Large intestine (tissue), 3 donors: ENCODE measurements around the gene CMTM5. TPM values are rescaled to one million over a fixed set of nuclear protein-coding genes. Genes with fewer than 3 reads are reported as not detected.
"Not testable (repeated sequence)": the region's sequence is repeated elsewhere in the genome, so short reads cannot be mapped to it uniquely, and the experiment has no call there.

Source experiments
- DNase-seq, 2 donors: peaks; one replicate each; pipeline versions ENCODE4 v3.0.0 to v3.0.0-alpha.2; 2013
- H3K27ac ChIP-seq: one replicate; pipeline ENCODE4 v1.5.1; 2013; ENCODE audit warnings: low read length
- H3K27me3 ChIP-seq: 2 replicates; pipeline ENCODE4 v1.6.1; 2013; ENCODE audit warnings: low read length; ENCODE audit not compliant: control insufficient read depth, insufficient read depth
- H3K36me3 ChIP-seq: 2 replicates; pipeline ENCODE4 v1.6.1; 2013; ENCODE audit warnings: low read length; ENCODE audit not compliant: control insufficient read depth, insufficient read depth
- H3K4me1 ChIP-seq: one replicate; pipeline ENCODE4 v1.6.1; 2013; ENCODE audit warnings: low read length; ENCODE audit not compliant: control insufficient read depth, insufficient read depth
- H3K4me3 ChIP-seq: one replicate; pipeline ENCODE4 v1.5.1; 2013; ENCODE audit warnings: low read length
- H3K9me3 ChIP-seq: one replicate; pipeline ENCODE4 v1.6.1; 2013; ENCODE audit warnings: mild to moderate bottlenecking, low read depth, low read length, moderate library complexity; ENCODE audit not compliant: control insufficient read depth
- WGBS: methylation state at CpG from one replicate; pipeline ENCODE4 v1.1.5; 2013; ENCODE audit warnings: low lambda C conversion rate; ENCODE audit not compliant: insufficient coverage; 5-methylcytosine and 5-hydroxymethylcytosine counted together
- polyA plus RNA-seq: library from polyadenylated mRNA; unstranded; fragments of 120-200 nt; gene quantifications from one replicate; pipeline ENCODE4 v1.2.1, GENCODE V29; 2013

CMTM5 gene
- polyA plus RNA-seq, 1 donor, result 3.4 TPM

DNA sequence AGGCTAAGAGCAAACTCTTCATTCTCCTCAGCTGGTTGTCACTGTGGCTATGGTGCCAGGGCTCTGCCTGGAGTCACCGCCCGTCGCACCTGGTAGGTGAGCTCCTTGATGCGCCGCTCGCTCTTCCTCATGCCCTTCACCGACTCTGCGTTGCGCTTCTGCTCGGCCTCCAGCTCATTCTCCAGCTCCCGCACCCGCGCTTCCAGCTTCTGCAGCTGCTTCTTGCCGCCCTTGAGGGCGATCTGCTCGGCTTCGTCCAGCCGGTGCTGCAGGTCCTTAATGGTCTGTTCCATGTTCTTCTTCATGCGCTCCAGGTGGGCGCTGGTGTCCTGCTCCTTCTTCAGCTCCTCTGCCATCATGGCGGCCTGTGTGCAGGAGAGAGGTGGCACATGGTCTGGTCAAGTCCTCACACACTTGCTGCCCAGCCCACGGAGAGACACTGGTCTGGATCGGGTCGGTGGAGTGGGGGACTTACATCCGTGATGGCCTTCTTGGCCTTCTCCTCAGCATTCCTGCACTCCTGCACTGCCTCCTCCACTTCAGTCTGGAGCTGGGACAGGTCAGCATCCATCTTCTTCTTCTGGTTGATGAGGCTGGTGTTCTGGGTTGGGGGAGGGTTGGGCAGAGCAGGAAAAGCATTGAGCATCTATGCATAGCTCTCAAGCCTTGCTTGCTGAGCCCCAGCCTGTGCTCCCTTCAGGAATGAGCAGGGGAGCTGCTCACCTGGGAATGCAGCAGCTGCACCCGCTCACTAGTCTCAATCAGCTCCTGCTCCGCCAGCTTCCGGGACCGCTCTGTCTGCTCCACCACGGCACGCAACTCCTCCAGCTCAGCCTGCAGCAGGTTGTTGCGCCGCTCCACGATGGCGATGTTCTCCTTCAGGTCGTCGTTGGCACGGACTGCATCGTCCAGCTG, 38.3 kb downstream of the CMTM5 start:
- no peak for DNase-seq
- no peaks in the 10 kb centered on the region for H3K36me3 ChIP-seq
- no peak overlapping the region for H3K4me3 ChIP-seq
- H3K9me3 ChIP-seq, result no peaks in the 10 kb centered on the region
- no peak overlapping the region for H3K27ac ChIP-seq
- H3K27me3 ChIP-seq, result no peaks in the 10 kb centered on the region
- H3K4me1 ChIP-seq, result no peaks in the 10 kb centered on the region
- WGBS, result no CpG with 5 or more reads among the region's 39 CpGs

DNA sequence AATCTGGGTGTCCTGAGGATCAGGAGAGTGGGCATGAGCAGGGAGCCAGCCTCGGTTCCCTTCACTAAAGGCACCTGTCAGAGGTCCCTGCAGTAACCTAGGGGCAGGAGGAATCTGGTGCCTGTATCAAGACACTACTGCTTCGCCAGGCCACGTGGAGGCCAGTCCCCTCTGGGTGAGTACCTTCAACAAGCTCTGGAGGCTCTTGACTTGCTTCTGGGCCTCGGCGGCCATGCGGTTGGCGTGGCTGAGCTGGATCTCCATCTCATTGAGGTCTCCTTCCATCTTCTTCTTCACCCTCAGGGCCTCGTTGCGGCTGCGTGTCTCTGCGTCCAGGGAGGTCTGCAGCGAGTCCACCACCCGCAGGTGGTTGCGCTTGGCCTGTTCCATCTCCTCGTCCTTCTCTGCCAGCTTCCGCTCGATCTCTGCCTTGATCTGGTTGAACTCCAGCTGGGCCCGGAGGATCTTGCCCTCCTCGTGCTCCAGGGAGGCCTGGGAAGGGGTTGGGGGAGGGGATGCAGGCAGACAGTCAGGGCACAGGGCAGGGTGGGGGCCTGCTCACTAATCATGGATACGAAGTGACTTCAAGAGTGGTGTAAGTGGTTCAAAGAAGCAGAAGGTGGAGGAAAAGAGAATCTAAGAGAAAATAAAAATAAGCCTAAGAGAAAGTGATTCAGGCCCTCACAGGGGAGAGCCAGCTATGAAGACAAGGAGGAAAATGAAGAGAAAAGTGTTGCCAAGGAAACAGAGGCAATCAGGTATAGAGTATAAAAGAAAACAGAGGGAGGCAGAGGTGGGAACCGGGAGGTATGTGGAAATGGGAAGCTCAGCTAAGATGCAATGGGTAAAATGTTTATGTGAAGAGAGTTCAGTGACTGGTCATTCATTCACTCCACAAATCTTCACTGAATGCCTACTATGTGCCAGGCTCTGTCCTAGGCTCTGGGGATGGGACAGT, 39.3 kb downstream of the CMTM5 start:
- H3K9me3 ChIP-seq, result no peaks in the 10 kb centered on the region
- 67% methylated on average over 2 of the region's 21 CpGs for WGBS
- H3K36me3 ChIP-seq, result no peaks in the 10 kb centered on the region
- H3K4me3 ChIP-seq, result no peak overlapping the region
- no peak overlapping the region for H3K27ac ChIP-seq
- no peak for DNase-seq
- H3K27me3 ChIP-seq, result no peaks in the 10 kb centered on the region
- no peaks in the 10 kb centered on the region for H3K4me1 ChIP-seq

DNA sequence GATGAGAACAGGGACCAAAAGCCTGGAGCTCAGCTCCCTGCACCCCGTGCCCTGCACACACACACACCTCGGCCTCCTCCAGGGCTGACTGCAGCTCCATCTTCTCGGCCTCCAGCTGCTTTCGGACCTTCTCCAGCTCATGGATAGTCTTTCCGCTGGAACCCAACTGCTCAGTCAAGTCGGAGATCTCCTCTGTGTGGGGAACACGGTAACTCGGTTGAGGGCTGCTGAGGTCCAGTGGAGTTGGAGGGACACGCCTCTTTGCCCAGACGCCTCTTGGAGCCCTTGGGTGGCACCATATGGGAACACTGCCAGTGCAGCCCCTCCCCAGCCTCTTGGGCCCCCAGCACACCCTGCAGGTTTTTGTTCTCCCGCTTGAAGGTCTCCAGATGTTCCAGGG, 40.0 kb downstream of the CMTM5 start:
- Histone ChIP-seq H3K4me3 (no peak overlapping the region), H3K4me1 (no peaks in the 10 kb centered on the region)

DNA sequence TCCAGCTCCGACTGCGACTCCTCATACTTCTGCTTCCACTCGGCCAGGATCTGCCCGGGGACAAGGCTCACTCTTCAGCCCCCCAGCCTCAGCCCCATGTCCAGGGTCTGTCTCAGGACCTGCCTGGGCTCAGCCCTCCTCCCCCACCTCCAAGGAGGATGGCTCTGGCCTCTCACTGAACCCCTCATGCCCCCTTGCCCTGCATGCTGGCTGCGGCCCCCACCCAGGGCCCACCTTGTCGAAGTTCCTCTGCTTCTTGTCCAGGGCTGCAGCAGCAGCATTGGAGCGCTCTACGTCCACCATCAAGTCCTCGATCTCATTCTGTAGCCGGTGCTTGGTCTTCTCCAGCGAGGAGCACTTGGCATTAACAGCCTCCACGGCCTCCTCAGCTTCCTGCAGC, 40.4 kb downstream of the CMTM5 start:
- DNase-seq, H3K27me3 ChIP-seq, H3K36me3 ChIP-seq, H3K4me1 ChIP-seq, H3K9me3 ChIP-seq, H3K4me3 ChIP-seq, H3K27ac ChIP-seq: not testable (repeated sequence)
- no CpG with 5 or more reads among the region's 12 CpGs for WGBS

More for the DNA sequence above, 40.0 kb downstream of the CMTM5 start:
- Histone ChIP-seq H3K9me3 (no peaks in the 10 kb centered on the region), H3K27ac (no peak overlapping the region), H3K27me3 (peaks cover under 1% of the 10 kb centered on the region), H3K36me3 (no peaks in the 10 kb centered on the region)
- DNase-seq, result no peak
- WGBS, result 100% methylated on average over 1 of the region's 11 CpGs

DNA sequence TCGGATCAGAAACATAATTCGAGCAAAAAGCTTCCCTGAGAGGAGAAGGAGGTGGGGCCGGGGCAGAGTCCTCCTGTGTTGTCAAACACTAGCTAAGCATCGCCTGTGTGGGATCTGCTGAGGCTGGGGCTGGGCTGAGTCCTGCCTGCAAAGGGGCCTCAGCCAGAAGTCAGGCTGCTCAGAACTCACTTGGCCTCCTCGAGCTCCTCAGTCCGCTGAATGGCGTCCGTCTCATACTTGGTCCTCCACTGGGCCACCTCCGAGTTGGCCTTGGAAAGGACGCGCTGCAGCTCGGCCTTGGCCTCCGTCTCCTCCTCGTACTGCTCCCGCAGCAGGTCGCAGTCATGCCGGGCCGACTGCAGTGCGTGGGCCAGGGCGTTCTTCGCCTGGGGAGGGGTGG, 41.2 kb downstream of the CMTM5 start:
- no peak overlapping the region for H3K27ac ChIP-seq
- no peaks in the 10 kb centered on the region for H3K9me3 ChIP-seq
- H3K4me3 ChIP-seq, result no peak overlapping the region
- no peaks in the 10 kb centered on the region for H3K36me3 ChIP-seq
- H3K4me1 ChIP-seq, result no peaks in the 10 kb centered on the region
- no peak for DNase-seq
- H3K27me3 ChIP-seq, result peaks cover 2% of the 10 kb centered on the region
- WGBS, result no CpG with 5 or more reads among the region's 21 CpGs

DNA sequence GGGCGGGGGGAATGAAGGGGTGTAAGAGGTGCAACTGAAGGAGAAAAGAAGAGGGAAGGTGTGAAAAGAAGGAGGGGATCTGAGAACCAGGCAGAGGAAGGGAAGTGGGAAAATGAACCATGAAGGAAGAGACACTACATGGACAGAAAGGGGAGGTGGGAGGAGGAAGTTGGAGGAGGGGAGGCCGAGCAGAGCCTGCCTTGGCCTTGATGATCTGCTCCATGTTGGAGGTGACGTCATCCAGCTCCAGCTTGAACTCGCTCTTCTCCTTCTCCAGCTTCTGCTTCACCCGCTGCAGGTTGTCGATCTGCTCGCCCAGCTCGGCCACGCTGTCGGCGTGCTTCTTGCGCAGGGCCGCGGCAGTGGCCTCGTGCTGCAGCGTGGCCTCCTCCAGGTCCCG, 42.8 kb downstream of the CMTM5 start:
- not testable (repeated sequence) for H3K4me1 ChIP-seq

DNA sequence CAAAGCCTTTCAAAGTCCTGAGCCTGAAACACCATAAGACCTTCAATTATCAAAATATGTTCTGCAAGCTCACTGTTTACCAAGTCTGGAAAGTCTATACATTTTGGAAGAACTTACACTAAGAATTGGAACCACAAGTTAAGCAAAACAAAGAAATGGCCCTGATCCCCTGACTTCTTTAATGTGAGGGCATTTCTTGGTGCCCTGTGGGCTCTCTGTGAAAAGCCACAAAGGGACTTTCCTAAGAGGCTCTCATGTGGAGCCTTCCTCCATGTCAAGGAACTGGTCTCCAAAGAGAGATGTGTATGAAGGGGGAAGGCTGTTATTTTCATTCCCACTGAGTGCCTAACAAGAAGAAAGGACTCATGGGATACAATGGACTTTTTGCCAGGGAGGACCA, 44.7 kb downstream of the CMTM5 start:
- no peak overlapping the region for H3K27ac ChIP-seq
- no peak overlapping the region for H3K4me3 ChIP-seq
- no peak for DNase-seq
- peaks cover 2% of the 10 kb centered on the region for H3K27me3 ChIP-seq
- no peaks in the 10 kb centered on the region for H3K36me3 ChIP-seq
- no peaks in the 10 kb centered on the region for H3K4me1 ChIP-seq
- no peaks in the 10 kb centered on the region for H3K9me3 ChIP-seq

More for the DNA sequence above, 42.8 kb downstream of the CMTM5 start:
- H3K36me3 ChIP-seq, H3K9me3 ChIP-seq, H3K4me3 ChIP-seq, DNase-seq, H3K27ac ChIP-seq, H3K27me3 ChIP-seq: not testable (repeated sequence)
- 90% methylated on average over 1 of the region's 17 CpGs for WGBS

DNA sequence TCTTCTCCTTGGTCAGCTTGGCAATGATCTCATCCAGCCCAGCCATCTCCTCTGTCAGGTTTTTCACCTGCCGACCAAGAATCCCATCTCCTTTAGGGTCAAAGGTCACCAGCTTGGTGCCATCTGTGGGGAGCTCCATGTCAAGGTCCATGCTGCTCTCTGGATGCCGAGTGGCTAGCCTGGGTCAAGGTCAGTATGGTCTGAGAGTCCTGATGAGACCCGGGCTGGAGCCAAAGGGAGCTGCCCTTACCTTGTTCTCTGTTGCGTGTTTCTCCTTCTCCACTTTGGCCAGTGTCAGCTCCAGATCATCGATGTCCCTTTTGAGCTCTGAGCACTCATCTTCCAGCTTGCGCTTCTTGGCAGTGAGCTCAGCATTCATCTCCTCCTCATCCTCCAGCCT, 46.8 kb downstream of the CMTM5 start:
- 100% methylated on average over 2 of the region's 6 CpGs for WGBS
- no peak overlapping the region for H3K27ac ChIP-seq
- H3K4me1 ChIP-seq, result no peaks in the 10 kb centered on the region
- H3K27me3 ChIP-seq, result peaks cover 2% of the 10 kb centered on the region
- no peak overlapping the region for H3K4me3 ChIP-seq
- DNase-seq, result no peak
- no peaks in the 10 kb centered on the region for H3K36me3 ChIP-seq
- no peaks in the 10 kb centered on the region for H3K9me3 ChIP-seq

DNA sequence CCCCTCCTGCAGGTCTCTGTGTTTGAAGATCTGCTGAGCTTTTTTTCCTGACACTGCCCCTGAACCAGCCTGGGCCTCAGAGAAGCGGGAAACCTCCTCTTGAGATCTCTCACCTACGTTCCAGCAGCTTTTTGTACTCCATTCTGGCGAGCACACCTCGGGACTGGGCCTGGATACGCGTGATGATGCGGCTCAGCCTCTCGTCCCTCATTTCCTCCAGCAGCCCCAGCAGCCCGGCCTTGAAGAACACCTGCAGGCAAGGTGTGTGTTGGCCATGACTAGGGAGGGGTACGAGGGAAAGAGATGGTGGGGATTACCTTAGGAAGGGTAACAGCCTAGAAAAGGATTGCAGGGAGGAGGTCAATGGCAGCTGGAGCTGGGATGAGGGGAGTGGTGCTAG, 48.3 kb downstream of the CMTM5 start:
- H3K27ac ChIP-seq, result no peak overlapping the region
- no peak for DNase-seq
- H3K4me1 ChIP-seq, result no peaks in the 10 kb centered on the region
- no peak overlapping the region for H3K4me3 ChIP-seq
- peaks cover 2% of the 10 kb centered on the region for H3K27me3 ChIP-seq
- WGBS, result no CpG with 5 or more reads among the region's 10 CpGs
- no peaks in the 10 kb centered on the region for H3K9me3 ChIP-seq
- no peaks in the 10 kb centered on the region for H3K36me3 ChIP-seq

DNA sequence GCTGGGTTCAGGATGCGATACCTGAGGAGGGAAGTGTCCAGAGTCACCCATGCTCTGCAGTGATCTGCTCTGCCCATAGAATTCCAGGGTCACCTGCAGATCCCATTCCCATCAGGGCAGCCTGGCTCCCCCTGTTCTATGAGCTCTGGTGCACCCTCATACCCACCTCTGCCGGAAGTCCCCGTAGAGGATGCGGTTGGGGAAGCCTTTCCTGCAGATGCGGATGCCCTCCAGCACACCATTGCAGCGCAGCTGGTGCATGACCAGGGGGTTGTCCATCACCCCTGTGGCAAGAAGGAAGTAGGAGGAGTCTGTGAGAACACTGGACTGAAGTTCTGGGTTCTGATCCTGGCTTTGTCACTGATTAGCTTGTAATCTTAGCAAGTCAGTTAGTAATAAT, 49.0 kb downstream of the CMTM5 start:
- DNase-seq, H3K36me3 ChIP-seq, H3K4me3 ChIP-seq, H3K4me1 ChIP-seq, H3K27me3 ChIP-seq, H3K9me3 ChIP-seq, H3K27ac ChIP-seq: not testable (repeated sequence)
- WGBS, result no CpG with 5 or more reads among the region's 6 CpGs
